ENCODE measurements around the gene ACTN1.

DNA sequence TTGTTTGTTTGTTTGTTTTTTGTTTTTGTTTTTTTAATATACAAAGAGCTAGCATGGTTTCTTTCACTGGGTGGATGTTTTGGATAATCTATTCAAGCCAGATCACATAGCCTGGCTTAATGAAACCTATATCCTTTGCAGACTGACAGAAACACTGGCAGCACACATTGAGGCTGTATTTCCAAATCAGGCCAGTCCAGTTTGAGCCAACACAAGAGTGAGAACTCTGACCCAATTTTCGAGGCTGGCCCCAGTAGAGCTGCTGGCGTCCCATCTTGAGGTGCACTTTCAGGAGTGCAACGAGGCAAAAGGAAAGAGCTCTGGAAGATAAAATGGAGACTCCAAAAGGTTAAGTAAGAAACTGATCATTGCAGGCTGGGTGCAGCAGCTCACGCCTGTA, 43.9 kb upstream of the ACTN1 start:
- TF ChIP-seq POLR2A (IDR thresholded peaks at IDR 0.05) = no peak
- TF ChIP-seq, protein P1, sequence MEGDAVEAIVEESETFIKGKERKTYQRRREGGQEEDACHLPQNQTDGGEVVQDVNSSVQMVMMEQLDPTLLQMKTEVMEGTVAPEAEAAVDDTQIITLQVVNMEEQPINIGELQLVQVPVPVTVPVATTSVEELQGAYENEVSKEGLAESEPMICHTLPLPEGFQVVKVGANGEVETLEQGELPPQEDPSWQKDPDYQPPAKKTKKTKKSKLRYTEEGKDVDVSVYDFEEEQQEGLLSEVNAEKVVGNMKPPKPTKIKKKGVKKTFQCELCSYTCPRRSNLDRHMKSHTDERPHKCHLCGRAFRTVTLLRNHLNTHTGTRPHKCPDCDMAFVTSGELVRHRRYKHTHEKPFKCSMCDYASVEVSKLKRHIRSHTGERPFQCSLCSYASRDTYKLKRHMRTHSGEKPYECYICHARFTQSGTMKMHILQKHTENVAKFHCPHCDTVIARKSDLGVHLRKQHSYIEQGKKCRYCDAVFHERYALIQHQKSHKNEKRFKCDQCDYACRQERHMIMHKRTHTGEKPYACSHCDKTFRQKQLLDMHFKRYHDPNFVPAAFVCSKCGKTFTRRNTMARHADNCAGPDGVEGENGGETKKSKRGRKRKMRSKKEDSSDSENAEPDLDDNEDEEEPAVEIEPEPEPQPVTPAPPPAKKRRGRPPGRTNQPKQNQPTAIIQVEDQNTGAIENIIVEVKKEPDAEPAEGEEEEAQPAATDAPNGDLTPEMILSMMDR (IDR thresholded peaks at IDR 0.05) = no peak
